ENCODE measurements around the gene ANKRD52. TPM values are rescaled to one million over a fixed set of nuclear protein-coding genes. Genes with fewer than 3 reads are reported as not detected.

The ANKRD52 gene
- total and polyA plus RNA-seq, 2 of the 8 experiments (the other 6 are each of a cell fraction or from before 2014, with no cell fraction given) = 14.0 to 36.3 TPM

DNA sequence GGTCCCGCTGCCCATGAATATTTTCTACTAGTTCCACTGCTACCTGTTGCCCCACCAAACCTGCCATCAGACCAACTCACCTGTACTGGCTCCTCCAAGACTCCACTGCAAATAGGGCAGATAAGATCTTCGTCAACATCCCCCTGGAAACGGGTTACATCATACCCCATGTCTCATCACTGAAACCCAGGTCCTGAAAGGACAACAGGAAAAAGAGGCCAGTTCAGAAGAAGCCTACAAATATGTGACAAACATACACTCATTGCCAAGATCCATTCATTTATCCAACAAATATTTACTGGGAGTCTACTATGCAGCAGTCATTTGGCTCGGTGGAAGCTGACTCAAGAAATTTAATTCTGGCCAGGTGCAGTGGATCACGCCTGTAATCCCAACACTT, 44.3 kb downstream of the ANKRD52 start (continued):
- TF ChIP-seq HDAC2 (IDR thresholded peaks at IDR 0.05; ENCODE audit: borderline replicate concordance in 1 of 2, low read depth in 2 of 2, low read length in 2 of 2) (no peak), RBBP5 (IDR thresholded peaks at IDR 0.05; ENCODE audit: borderline replicate concordance, low read depth, low read length) (no peak), SUZ12 (IDR thresholded peaks at IDR 0.05; ENCODE audit: low read length) (no peak), SIN3A (conservative IDR thresholded peaks at IDR 0.05 in 1 of 2, IDR thresholded peaks at IDR 0.05 in 1 of 2; ENCODE audit: low read depth in 1 of 2, low read length in 2 of 2) (no peak), POLR2A (IDR thresholded peaks at IDR 0.05; ENCODE audit: control extremely low read depth in 1 of 2, low read depth in 2 of 2, low read length in 2 of 2) (no peak), KDM5A (IDR thresholded peaks at IDR 0.05; ENCODE audit: low read length) (no peak), NANOG (IDR thresholded peaks at IDR 0.05; ENCODE audit: insufficient read depth, low read depth, low read length, poor library complexity, severe bottlenecking) (no peak)
- TF ChIP-seq, protein P1, sequence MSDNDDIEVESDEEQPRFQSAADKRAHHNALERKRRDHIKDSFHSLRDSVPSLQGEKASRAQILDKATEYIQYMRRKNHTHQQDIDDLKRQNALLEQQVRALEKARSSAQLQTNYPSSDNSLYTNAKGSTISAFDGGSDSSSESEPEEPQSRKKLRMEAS (IDR thresholded peaks at IDR 0.05) = no peak

Data from H1 (cell line).